Smooth muscle cell (in vitro differentiated cells): ENCODE measurements around the gene NTSR1. TPM values are rescaled to one million over a fixed set of nuclear protein-coding genes. Genes with fewer than 3 reads are reported as not detected.

ENCODE experiments used
- DNase-seq: peaks from one replicate; lab custom pipeline; 2025; ENCODE audit not compliant: unreplicated experiment; lab: John Stamatoyannopoulos, UW
- H2AFZ ChIP-seq: fragments of 200-600 bp; sonication (generic); 2 replicates; pipeline ENCODE4 v1.6.0; 2016; ENCODE audit warnings: antibody characterized with exemption, low read depth, mild to moderate bottlenecking
- H3F3A ChIP-seq: fragments of 200-600 bp; sonication (generic); 2 replicates; pipeline ENCODE4 v1.6.0; 2017; ENCODE audit warnings: antibody characterized with exemption, low read depth
- H3K27ac ChIP-seq: fragments of 200-600 bp; sonication (generic); 2 replicates; pipeline ENCODE4 v1.5.1; 2016; ENCODE audit warnings: low read depth, mild to moderate bottlenecking
- H3K27me3 ChIP-seq: fragments of 200-600 bp; sonication (generic); 2 replicates; pipeline ENCODE4 v1.6.1; 2016; ENCODE audit warnings: low read depth, mild to moderate bottlenecking
- H3K36me3 ChIP-seq: fragments of 200-600 bp; sonication (generic); 2 replicates; pipeline ENCODE4 v1.5.1; 2016; ENCODE audit warnings: low read depth
- H3K4me1 ChIP-seq: fragments of 200-600 bp; sonication (generic); 2 replicates; pipeline ENCODE4 v1.5.1; 2016; ENCODE audit warnings: low read depth
- H3K4me2 ChIP-seq: fragments of 200-600 bp; sonication (generic); 2 replicates; pipeline ENCODE4 v1.6.0; 2016; ENCODE audit warnings: mild to moderate bottlenecking
- H3K4me3 ChIP-seq: fragments of 200-600 bp; sonication (generic); 2 replicates; pipeline ENCODE4 v1.5.1; 2016; ENCODE audit warnings: mild to moderate bottlenecking
- H3K79me2 ChIP-seq: fragments of 200-600 bp; sonication (generic); 2 replicates; pipeline ENCODE4 v1.6.0; 2016; ENCODE audit warnings: low read depth, mild to moderate bottlenecking
- H3K9ac ChIP-seq: fragments of 200-600 bp; sonication (generic); 2 replicates; pipeline ENCODE4 v1.6.0; 2016; ENCODE audit warnings: low read depth
- H3K9me3 ChIP-seq: fragments of 200-600 bp; sonication (generic); replicated peaks from 2 replicates; pipeline ENCODE4 v1.5.1; 2016; ENCODE audit warnings: low read depth
- H4K20me1 ChIP-seq: fragments of 200-600 bp; sonication (generic); 2 replicates; pipeline ENCODE4 v1.6.0; 2016; ENCODE audit warnings: low read depth
- CTCF ChIP-seq: fragments of 200-600 bp; sonication (generic); IDR thresholded peaks from 2 replicates; pipeline ENCODE4 v1.5.1; 2017; ENCODE audit warnings: borderline replicate concordance, mild to moderate bottlenecking, antibody characterized with exemption; ENCODE audit not compliant: insufficient read depth, poor library complexity, severe bottlenecking
- WGBS: methylation state at CpG from one replicate; pipeline ENCODE4 v1.1.7; 2016; ENCODE audit warnings: low lambda C conversion rate; 5-methylcytosine and 5-hydroxymethylcytosine counted together
- polyA plus RNA-seq: library from polyadenylated mRNA; unstranded; fragments of >200 nt; fragmentation: Nextera tagmentation; extraction: Ambion mirVana; gene quantifications from 2 replicates; pipeline ENCODE4 v1.2.1, GENCODE V29; 2016
- total RNA-seq: library from RNA; depleted of rRNA; stranded (reverse); fragments of >200 nt; gene quantifications from 2 replicates; pipeline ENCODE4 v1.2.3, GENCODE V29; 2014

Gene NTSR1
- total and polyA plus RNA-seq, 2 experiments from 2014 or later = 0.09 TPM; not detected in 1

GRCh38 chr20:62755817-62756724 lies 47.4 kb downstream of the NTSR1 start:
- Histone ChIP-seq H3K4me1 (peaks cover 9% of the 10 kb centered on the region), H4K20me1 (no peaks in the 10 kb centered on the region), H3K27me3 (no peaks in the 10 kb centered on the region), H3K4me3 (no peak overlapping the region), H2AFZ (no peak overlapping the region), H3K36me3 (no peaks in the 10 kb centered on the region), H3K4me2 (no peak overlapping the region), H3K9me3 (no peaks in the 10 kb centered on the region), H3K9ac (no peak overlapping the region), H3K27ac (no peak overlapping the region), H3F3A (no peaks in the 10 kb centered on the region), H3K79me2 (no peaks in the 10 kb centered on the region)
- WGBS = 70% methylated on average over 10 of the region's 10 CpGs
- no peak for TF ChIP-seq CTCF
- DNase-seq = no peak

- Histone ChIP-seq H3K27me3 (no peaks in the 10 kb centered on the region), H3K4me3 (no peak overlapping the region), H3K27ac (no peak overlapping the region), H3K9ac (no peak overlapping the region), H3K79me2 (no peaks in the 10 kb centered on the region), H3K4me1 (peaks cover 14% of the 10 kb centered on the region), H3K36me3 (no peaks in the 10 kb centered on the region), H3K4me2 (no peak overlapping the region), H3K9me3 (no peaks in the 10 kb centered on the region), H4K20me1 (no peaks in the 10 kb centered on the region), H2AFZ (no peak overlapping the region), H3F3A (no peaks in the 10 kb centered on the region)
- TF ChIP-seq CTCF = no peak
- 89% methylated on average over 16 of the region's 16 CpGs for WGBS
- DNase-seq = no peak
These were observed 49.7 kb downstream of the NTSR1 start for GRCh38 chr20:62758226-62758912.

- Histone ChIP-seq H3K9ac (no peak overlapping the region), H3K4me1 (peaks cover 14% of the 10 kb centered on the region), H3K9me3 (no peaks in the 10 kb centered on the region), H3K79me2 (no peaks in the 10 kb centered on the region), H4K20me1 (no peaks in the 10 kb centered on the region), H2AFZ (no peak overlapping the region), H3K4me2 (no peak overlapping the region), H3F3A (no peaks in the 10 kb centered on the region), H3K27me3 (no peaks in the 10 kb centered on the region), H3K27ac (no peak overlapping the region), H3K36me3 (no peaks in the 10 kb centered on the region), H3K4me3 (no peak overlapping the region)
- no peak for DNase-seq
- no peak for TF ChIP-seq CTCF
- WGBS = 96% methylated on average over 20 of the region's 20 CpGs
These were observed 51.4 kb downstream of the NTSR1 start for GRCh38 chr20:62759981-62760431.
